HEK293 (cell line): Measurements from ENCODE around the gene TPD52L2.
"Not testable (repeated sequence)": the region's sequence is repeated elsewhere in the genome, so short reads cannot be mapped to it uniquely, and the experiment has no call there.

ENCODE experiments used
- AEBP2 ChIP-seq: fragments of 450-650 bp; formaldehyde crosslinking; IDR thresholded peaks from 2 replicates; pipeline ENCODE4 v1.5.1; 2016; ENCODE audit warnings: missing biosample characterization, missing genetic modification characterization, borderline replicate concordance
- ATF2 ChIP-seq: fragments of 450-650 bp; formaldehyde crosslinking; IDR thresholded peaks from 2 replicates; pipeline ENCODE4 v1.5.1; 2016; ENCODE audit warnings: missing biosample characterization, missing genetic modification characterization, low read depth
- HOXC10 ChIP-seq: sonication (generic); formaldehyde crosslinking; IDR thresholded peaks from 2 replicates; pipeline ENCODE4 v1.8.1; 2023; ENCODE audit warnings: mild to moderate bottlenecking, missing genetic modification reagents
- SETDB1 ChIP-seq: IDR thresholded peaks from one replicate; pipeline ENCODE4 v1.6.1; 2017; ENCODE audit warnings: mild to moderate bottlenecking, low read length, moderate library complexity, mixed read lengths; ENCODE audit not compliant: insufficient read length
- YY1 ChIP-seq: fragments of 450-650 bp; formaldehyde crosslinking; IDR thresholded peaks from 2 replicates; pipeline ENCODE4 v1.5.1; 2018; ENCODE audit warnings: missing biosample characterization, missing genetic modification characterization
- ZBTB1 ChIP-seq: fragments of 450-650 bp; formaldehyde crosslinking; IDR thresholded peaks from 2 replicates; pipeline ENCODE4 v1.5.1; 2016; ENCODE audit warnings: missing biosample characterization, missing genetic modification characterization
- ZBTB26 ChIP-seq: fragments of 450-650 bp; formaldehyde crosslinking; optimal IDR thresholded peaks from 2 replicates; pipeline ENCODE3; 2016; ENCODE audit warnings: missing biosample characterization, mild to moderate bottlenecking, missing genetic modification characterization
- ZFP41 ChIP-seq: fragments of 450-650 bp; formaldehyde crosslinking; IDR thresholded peaks from 2 replicates; pipeline ENCODE4 v1.5.1; 2016; ENCODE audit warnings: missing biosample characterization, missing genetic modification characterization, borderline replicate concordance
- ZNF133 ChIP-seq: fragments of 450-650 bp; formaldehyde crosslinking; IDR thresholded peaks from 2 replicates; pipeline ENCODE4 v1.5.1; 2016; ENCODE audit warnings: missing biosample characterization, missing genetic modification characterization
- ZNF214 ChIP-seq: fragments of 450-650 bp; formaldehyde crosslinking; IDR thresholded peaks from 2 replicates; pipeline ENCODE4 v1.5.1; 2017; ENCODE audit warnings: missing biosample characterization, mild to moderate bottlenecking, missing genetic modification characterization, borderline replicate concordance
- ZXDB ChIP-seq: fragments of 450-650 bp; formaldehyde crosslinking; IDR thresholded peaks from 2 replicates; pipeline ENCODE4 v1.5.1; 2016; ENCODE audit warnings: missing biosample characterization, missing genetic modification characterization
- TF ChIP-seq, protein P1 (sequence below): fragments of 450-650 bp; formaldehyde crosslinking; IDR thresholded peaks from 2 replicates; pipeline ENCODE4 v1.5.1; 2016; ENCODE audit warnings: missing biosample characterization, missing genetic modification characterization
- TF ChIP-seq, protein P2 (sequence below): fragments of 450-650 bp; formaldehyde crosslinking; IDR thresholded peaks from 2 replicates; pipeline ENCODE4 v1.5.1; 2016; ENCODE audit warnings: missing biosample characterization, missing genetic modification characterization
- TF ChIP-seq, protein P3 (sequence below): sonication (generic); formaldehyde crosslinking; IDR thresholded peaks from 2 replicates; pipeline ENCODE4 v1.8.1; 2022; ENCODE audit warnings: mild to moderate bottlenecking, moderate library complexity, missing genetic modification reagents

- not testable (repeated sequence) for TF ChIP-seq YY1 (tag by site-specific recombination); ZBTB1 (tag by site-specific recombination); AEBP2 (tag by site-specific recombination); ZNF133 (tag by site-specific recombination); ZNF214; ZFP41 (tag by site-specific recombination); ZBTB26 (tag by site-specific recombination); ATF2; SETDB1; ZXDB; HOXC10 (CRISPR knock-in tag)
- TF ChIP-seq, protein P1, sequence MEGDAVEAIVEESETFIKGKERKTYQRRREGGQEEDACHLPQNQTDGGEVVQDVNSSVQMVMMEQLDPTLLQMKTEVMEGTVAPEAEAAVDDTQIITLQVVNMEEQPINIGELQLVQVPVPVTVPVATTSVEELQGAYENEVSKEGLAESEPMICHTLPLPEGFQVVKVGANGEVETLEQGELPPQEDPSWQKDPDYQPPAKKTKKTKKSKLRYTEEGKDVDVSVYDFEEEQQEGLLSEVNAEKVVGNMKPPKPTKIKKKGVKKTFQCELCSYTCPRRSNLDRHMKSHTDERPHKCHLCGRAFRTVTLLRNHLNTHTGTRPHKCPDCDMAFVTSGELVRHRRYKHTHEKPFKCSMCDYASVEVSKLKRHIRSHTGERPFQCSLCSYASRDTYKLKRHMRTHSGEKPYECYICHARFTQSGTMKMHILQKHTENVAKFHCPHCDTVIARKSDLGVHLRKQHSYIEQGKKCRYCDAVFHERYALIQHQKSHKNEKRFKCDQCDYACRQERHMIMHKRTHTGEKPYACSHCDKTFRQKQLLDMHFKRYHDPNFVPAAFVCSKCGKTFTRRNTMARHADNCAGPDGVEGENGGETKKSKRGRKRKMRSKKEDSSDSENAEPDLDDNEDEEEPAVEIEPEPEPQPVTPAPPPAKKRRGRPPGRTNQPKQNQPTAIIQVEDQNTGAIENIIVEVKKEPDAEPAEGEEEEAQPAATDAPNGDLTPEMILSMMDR (tag by site-specific recombination) = not testable (repeated sequence)
- TF ChIP-seq, protein P2, sequence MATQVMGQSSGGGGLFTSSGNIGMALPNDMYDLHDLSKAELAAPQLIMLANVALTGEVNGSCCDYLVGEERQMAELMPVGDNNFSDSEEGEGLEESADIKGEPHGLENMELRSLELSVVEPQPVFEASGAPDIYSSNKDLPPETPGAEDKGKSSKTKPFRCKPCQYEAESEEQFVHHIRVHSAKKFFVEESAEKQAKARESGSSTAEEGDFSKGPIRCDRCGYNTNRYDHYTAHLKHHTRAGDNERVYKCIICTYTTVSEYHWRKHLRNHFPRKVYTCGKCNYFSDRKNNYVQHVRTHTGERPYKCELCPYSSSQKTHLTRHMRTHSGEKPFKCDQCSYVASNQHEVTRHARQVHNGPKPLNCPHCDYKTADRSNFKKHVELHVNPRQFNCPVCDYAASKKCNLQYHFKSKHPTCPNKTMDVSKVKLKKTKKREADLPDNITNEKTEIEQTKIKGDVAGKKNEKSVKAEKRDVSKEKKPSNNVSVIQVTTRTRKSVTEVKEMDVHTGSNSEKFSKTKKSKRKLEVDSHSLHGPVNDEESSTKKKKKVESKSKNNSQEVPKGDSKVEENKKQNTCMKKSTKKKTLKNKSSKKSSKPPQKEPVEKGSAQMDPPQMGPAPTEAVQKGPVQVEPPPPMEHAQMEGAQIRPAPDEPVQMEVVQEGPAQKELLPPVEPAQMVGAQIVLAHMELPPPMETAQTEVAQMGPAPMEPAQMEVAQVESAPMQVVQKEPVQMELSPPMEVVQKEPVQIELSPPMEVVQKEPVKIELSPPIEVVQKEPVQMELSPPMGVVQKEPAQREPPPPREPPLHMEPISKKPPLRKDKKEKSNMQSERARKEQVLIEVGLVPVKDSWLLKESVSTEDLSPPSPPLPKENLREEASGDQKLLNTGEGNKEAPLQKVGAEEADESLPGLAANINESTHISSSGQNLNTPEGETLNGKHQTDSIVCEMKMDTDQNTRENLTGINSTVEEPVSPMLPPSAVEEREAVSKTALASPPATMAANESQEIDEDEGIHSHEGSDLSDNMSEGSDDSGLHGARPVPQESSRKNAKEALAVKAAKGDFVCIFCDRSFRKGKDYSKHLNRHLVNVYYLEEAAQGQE (tag by site-specific recombination) = not testable (repeated sequence)
- TF ChIP-seq, protein P3, sequence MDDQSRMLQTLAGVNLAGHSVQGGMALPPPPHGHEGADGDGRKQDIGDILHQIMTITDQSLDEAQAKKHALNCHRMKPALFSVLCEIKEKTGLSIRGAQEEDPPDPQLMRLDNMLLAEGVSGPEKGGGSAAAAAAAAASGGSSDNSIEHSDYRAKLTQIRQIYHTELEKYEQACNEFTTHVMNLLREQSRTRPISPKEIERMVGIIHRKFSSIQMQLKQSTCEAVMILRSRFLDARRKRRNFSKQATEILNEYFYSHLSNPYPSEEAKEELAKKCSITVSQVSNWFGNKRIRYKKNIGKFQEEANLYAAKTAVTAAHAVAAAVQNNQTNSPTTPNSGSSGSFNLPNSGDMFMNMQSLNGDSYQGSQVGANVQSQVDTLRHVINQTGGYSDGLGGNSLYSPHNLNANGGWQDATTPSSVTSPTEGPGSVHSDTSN = not testable (repeated sequence)
These were observed 11.4 kb upstream of the TPD52L2 start for GRCh38 chr20:63853733-63854068.
